H9 (cell line): Measurements from ENCODE around the gene POR. TPM values are rescaled to one million over a fixed set of nuclear protein-coding genes. Genes with fewer than 3 reads are reported as not detected.

Source experiments
- DNase-seq: peaks from one replicate; pipeline ENCODE4 v3.0.0-alpha.2; 2017
- H2AFZ ChIP-seq: one replicate; pipeline ENCODE4 v1.6.1; 2013; ENCODE audit warnings: mild to moderate bottlenecking, low read length, control low read depth, moderate library complexity
- H2AK5ac ChIP-seq: 2 replicates; pipeline ENCODE4 v1.6.1; 2013; ENCODE audit warnings: low read length, control low read depth, mixed read lengths; ENCODE audit not compliant: insufficient read length
- H2BK120ac ChIP-seq: one replicate; pipeline ENCODE4 v1.6.1; 2013; ENCODE audit warnings: low read depth, mild to moderate bottlenecking, low read length, control low read depth, inconsistent platforms; ENCODE audit not compliant: poor library complexity, severe bottlenecking
- H2BK12ac ChIP-seq: 2 replicates; pipeline ENCODE4 v1.6.1; 2013; ENCODE audit warnings: low read length, control low read depth, mixed read lengths, low read depth; ENCODE audit not compliant: insufficient read length
- H2BK15ac ChIP-seq: 2 replicates; pipeline ENCODE4 v1.6.1; 2013; ENCODE audit warnings: low read depth, low read length, control low read depth
- H2BK20ac ChIP-seq: one replicate; pipeline ENCODE4 v1.6.1; 2013; ENCODE audit warnings: low read depth, mild to moderate bottlenecking, low read length, control low read depth, inconsistent platforms; ENCODE audit not compliant: poor library complexity, severe bottlenecking
- H2BK5ac ChIP-seq: 2 replicates; pipeline ENCODE4 v1.6.1; 2013; ENCODE audit warnings: low read length, control low read depth, mixed read lengths; ENCODE audit not compliant: insufficient read length
- H3K14ac ChIP-seq: 2 replicates; pipeline ENCODE4 v1.6.1; 2013; ENCODE audit warnings: low read length, control low read depth; ENCODE audit not compliant: insufficient read depth
- H3K18ac ChIP-seq: 2 replicates; pipeline ENCODE4 v1.6.1; 2013; ENCODE audit warnings: low read depth, mild to moderate bottlenecking, mixed read lengths, low read length, control low read depth; ENCODE audit not compliant: insufficient read length
- H3K23ac ChIP-seq: 2 replicates; pipeline ENCODE4 v1.6.1; 2013; ENCODE audit warnings: low read length, control low read depth, mixed read lengths, low read depth; ENCODE audit not compliant: insufficient read length
- H3K23me2 ChIP-seq: 2 replicates; pipeline ENCODE4 v1.6.1; 2013; ENCODE audit warnings: low read depth, mild to moderate bottlenecking, mixed read lengths, low read length, control low read depth; ENCODE audit not compliant: insufficient read length, poor library complexity, severe bottlenecking
- H3K27ac ChIP-seq: 2 replicates; pipeline ENCODE4 v1.5.1; 2013; ENCODE audit warnings: low read length, control low read depth, mixed read lengths, low read depth; ENCODE audit not compliant: insufficient read length
- H3K27me3 ChIP-seq: 2 replicates; pipeline ENCODE4 v1.6.1; 2013; ENCODE audit warnings: low read length, control low read depth, inconsistent platforms; ENCODE audit not compliant: insufficient read depth
- H3K4ac ChIP-seq: 2 replicates; pipeline ENCODE4 v1.6.1; 2013; ENCODE audit warnings: low read depth, mild to moderate bottlenecking, control low read depth, inconsistent platforms, low read length, moderate library complexity
- H3K4me1 ChIP-seq: 2 replicates; pipeline ENCODE4 v1.6.1; 2013; ENCODE audit warnings: low read length, control low read depth, inconsistent platforms; ENCODE audit not compliant: insufficient read depth
- H3K4me2 ChIP-seq: 2 replicates; pipeline ENCODE4 v1.6.1; 2013; ENCODE audit warnings: low read length, control low read depth, mixed read lengths; ENCODE audit not compliant: insufficient read length, insufficient read depth
- H3K56ac ChIP-seq: 2 replicates; pipeline ENCODE4 v1.6.1; 2013; ENCODE audit warnings: low read depth, mild to moderate bottlenecking, mixed read lengths, low read length, control low read depth; ENCODE audit not compliant: insufficient read length
- H3K79me1 ChIP-seq: 2 replicates; pipeline ENCODE4 v1.6.1; 2013; ENCODE audit warnings: low read depth, mild to moderate bottlenecking, moderate library complexity, low read length, control low read depth, inconsistent platforms; ENCODE audit not compliant: insufficient read depth, poor library complexity, severe bottlenecking
- H3K79me2 ChIP-seq: 2 replicates; pipeline ENCODE4 v1.6.1; 2013; ENCODE audit warnings: low read length, control low read depth, inconsistent platforms; ENCODE audit not compliant: insufficient read depth
- H3K9ac ChIP-seq: 2 replicates; pipeline ENCODE4 v1.6.1; 2013; ENCODE audit warnings: low read length, control low read depth, mixed read lengths; ENCODE audit not compliant: insufficient read length; ENCODE audit errors: extremely low read depth
- H3K9me3 ChIP-seq: one replicate; pipeline ENCODE4 v1.6.1; 2013; ENCODE audit warnings: low read depth, low read length, inconsistent platforms; ENCODE audit not compliant: control insufficient read depth
- H3T11ph ChIP-seq: one replicate; pipeline ENCODE4 v1.6.1; 2013; ENCODE audit warnings: mild to moderate bottlenecking, low read length, control low read depth, inconsistent platforms
- H4K20me1 ChIP-seq: one replicate; pipeline ENCODE4 v1.6.1; 2013; ENCODE audit not compliant: control insufficient read depth, insufficient read length, insufficient read depth
- H4K5ac ChIP-seq: 2 replicates; pipeline ENCODE4 v1.6.1; 2013; ENCODE audit warnings: low read depth, mild to moderate bottlenecking, mixed read lengths, low read length, control low read depth; ENCODE audit not compliant: insufficient read length
- H4K8ac ChIP-seq: replicated peaks from 2 replicates; pipeline ENCODE4 v1.6.1; 2013; ENCODE audit warnings: low read length, control low read depth, mixed read lengths, low read depth; ENCODE audit not compliant: insufficient read length
- H4K91ac ChIP-seq: 2 replicates; pipeline ENCODE4 v1.6.1; 2013; ENCODE audit warnings: low read depth, mild to moderate bottlenecking, moderate library complexity, mixed read lengths, low read length, control low read depth; ENCODE audit not compliant: insufficient read length
- H3K27ac Mint-ChIP-seq, 3 experiments: 2 replicates in 2 of 3; 3 replicates in 1 of 3; pipeline ENCODE4 v1.8.0; 2020 to 2021; ENCODE audit warnings: mixed read lengths in 3 of 3, mild to moderate bottlenecking in 1 of 3, moderate library complexity in 1 of 3
- H3K27me3 Mint-ChIP-seq: 2 replicates; pipeline ENCODE4 v1.8.0; 2021; ENCODE audit warnings: low read depth, mild to moderate bottlenecking, moderate library complexity, mixed read lengths
- H3K36me3 Mint-ChIP-seq, 3 experiments: 2 replicates in 2 of 3; 3 replicates in 1 of 3; pipeline ENCODE4 v1.8.0; 2020 to 2021; ENCODE audit warnings: low read depth in 3 of 3, mixed read lengths in 3 of 3; ENCODE audit not compliant: insufficient read depth in 1 of 3
- H3K4me1 Mint-ChIP-seq, 2 experiments: 2 replicates each; pipeline ENCODE4 v1.8.0; 2020; ENCODE audit warnings: mixed read lengths in 2 of 2
- H3K4me3 Mint-ChIP-seq, 2 experiments: 2 replicates in 1 of 2; 3 replicates in 1 of 2; pipeline ENCODE4 v1.8.0; 2020 to 2021; ENCODE audit warnings: mild to moderate bottlenecking in 2 of 2, mixed read lengths in 2 of 2, moderate library complexity in 1 of 2
- H3K9me3 Mint-ChIP-seq, 2 experiments: 2 replicates in 1 of 2; 3 replicates in 1 of 2; pipeline ENCODE4 v1.8.0; 2020; ENCODE audit warnings: mild to moderate bottlenecking in 2 of 2, mixed read lengths in 2 of 2, moderate library complexity in 1 of 2
- CTCF ChIP-seq: fragments of 200-600 bp; sonication (generic); conservative IDR thresholded peaks from 3 replicates; pipeline ENCODE4 v1.8.0; 2021; ENCODE audit warnings: antibody characterized with exemption, mild to moderate bottlenecking
- WGBS: extraction: QIAGEN DNeasy Blood & Tissue Kit; methylation state at CpG from one replicate; pipeline ENCODE4 v1.1.7; 2013; ENCODE audit warnings: missing lambda C conversion rate, low lambda C conversion rate, mixed read lengths; ENCODE audit not compliant: insufficient read length; ENCODE audit errors: extremely low coverage; 5-methylcytosine and 5-hydroxymethylcytosine counted together
- total RNA-seq: library from RNA; stranded (reverse); gene quantifications from 2 replicates; pipeline ENCODE4 v1.2.1, GENCODE V29; 2021

POR gene
- total RNA-seq, 1 experiment from 2014 or later, result 128 TPM

DNA sequence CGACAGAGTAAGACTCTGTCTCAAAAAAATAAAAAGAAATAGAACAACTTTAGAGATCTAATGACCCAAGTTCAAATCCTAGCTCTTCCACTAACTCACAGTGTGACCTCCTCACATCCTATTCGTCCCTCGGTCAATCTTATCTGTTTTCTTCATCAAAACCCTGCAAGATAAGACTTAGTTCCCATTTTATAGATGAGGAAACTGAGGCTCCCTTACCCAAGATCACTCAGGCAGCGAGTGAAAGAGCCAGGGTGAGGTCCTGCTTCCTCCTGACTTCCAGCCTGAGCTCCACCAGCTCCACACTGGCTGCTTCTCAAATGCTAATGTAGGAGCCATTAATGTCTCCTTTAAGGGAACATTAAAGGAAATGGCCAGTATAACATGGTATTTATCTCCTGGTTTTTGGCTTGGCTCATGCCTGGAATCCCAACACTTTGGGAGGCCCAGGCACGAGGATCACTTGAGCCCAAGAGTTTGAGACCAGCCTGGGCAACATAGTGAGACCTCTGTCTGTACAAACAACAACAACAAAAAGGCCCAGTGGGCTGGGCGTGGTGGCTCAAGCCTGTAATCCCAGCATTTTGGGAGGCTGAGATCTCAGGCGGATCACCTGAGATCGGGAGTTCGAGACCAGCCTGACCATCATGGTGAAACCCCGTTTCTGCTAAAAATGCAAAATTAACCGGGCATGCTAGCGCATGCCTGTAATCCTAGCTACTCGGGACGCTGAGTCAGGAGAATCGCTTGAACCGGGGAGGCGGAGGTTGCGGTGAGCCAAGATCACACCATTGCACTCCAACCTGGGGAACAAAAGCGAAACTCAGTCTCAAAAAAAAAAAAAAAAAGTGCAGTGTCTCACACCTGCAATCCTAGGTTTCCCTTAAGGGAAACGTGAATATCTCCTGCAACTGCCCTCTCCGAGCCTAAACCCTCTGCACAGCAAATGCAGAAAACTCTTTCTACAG, 39.6 kb upstream of the POR start:
- no peak overlapping the region for H2AFZ ChIP-seq
- no peak overlapping the region for H2BK12ac ChIP-seq
- H3K9ac ChIP-seq, result no peak overlapping the region
- Mint-ChIP-seq H3K4me1 (peaks cover 22% of the 10 kb centered on the region in 2 experiments), H3K27ac (no peak overlapping the region; a peak in 1 of 7 replicates), H3K36me3 (peaks cover 0 to 4% (median 3%) of the 10 kb centered on the region in 3 experiments; a peak in 4 of 7 replicates), H3K4me3 (no peak overlapping the region), H3K9me3 (no peaks in the 10 kb centered on the region; a peak in 1 of 5 replicates), H3K27me3 (peaks cover 7% of the 10 kb centered on the region)
- H3K4me2 ChIP-seq, result no peak overlapping the region
- H3K4me1 ChIP-seq, result peaks cover 2% of the 10 kb centered on the region; the same call in 1 of the 2 replicates
- no peak overlapping the region for H2BK120ac ChIP-seq
- no peak overlapping the region for H3T11ph ChIP-seq
- DNase-seq, result no peak
- no peak overlapping the region for H4K8ac ChIP-seq
- H2AK5ac ChIP-seq, result no peak overlapping the region
- H3K27me3 ChIP-seq, result no peaks in the 10 kb centered on the region
- peaks cover 7% of the 10 kb centered on the region for H3K23me2 ChIP-seq
- H2BK20ac ChIP-seq, result no peak overlapping the region
- H3K23ac ChIP-seq, result no peak overlapping the region
- no peak overlapping the region for H4K91ac ChIP-seq
- no peak overlapping the region for H3K56ac ChIP-seq
- no peaks in the 10 kb centered on the region for H3K79me1 ChIP-seq
- WGBS, result no CpG with 5 or more reads among the region's 21 CpGs
- TF ChIP-seq CTCF, result no peak
- H2BK15ac ChIP-seq, result no peak overlapping the region
- H3K14ac ChIP-seq, result no peak overlapping the region
- H4K5ac ChIP-seq, result no peak overlapping the region
- H3K27ac ChIP-seq, result no peak overlapping the region
- H4K20me1 ChIP-seq, result no peaks in the 10 kb centered on the region
- no peaks in the 10 kb centered on the region for H3K9me3 ChIP-seq
- H2BK5ac ChIP-seq, result no peak overlapping the region
- H3K18ac ChIP-seq, result no peak overlapping the region
- H3K4ac ChIP-seq, result no peak overlapping the region
- H3K79me2 ChIP-seq, result peaks cover 6% of the 10 kb centered on the region; the same call in 1 of the 2 replicates
